ENCODE results near the gene TIMM50. TPM values are rescaled to one million over a fixed set of nuclear protein-coding genes. Genes with fewer than 3 reads are reported as not detected.

The TIMM50 gene
- total and polyA plus RNA-seq, 2 of the 13 experiments (the other 11 are each of a cell fraction or from before 2014, with no cell fraction given): 91.1 to 92.5 TPM

GRCh38 chr19:39467941-39468340 lies 12.7 kb upstream of the TIMM50 start (continued):
- TF ChIP-seq CTCF (CRISPR knock-in tag; IDR thresholded peaks at IDR 0.05) (no peak), FOXM1 (CRISPR knock-in tag; IDR thresholded peaks at IDR 0.05) (no peak), MXD3 (CRISPR knock-in tag; IDR thresholded peaks at IDR 0.05) (no peak), ZNF33A (CRISPR knock-in tag; IDR thresholded peaks at IDR 0.05; ENCODE audit: borderline replicate concordance) (no peak), PHB2 (IDR thresholded peaks at IDR 0.05; ENCODE audit: partially characterized antibody) (no peak)

- Histone ChIP-seq H2AFZ (ENCODE audit: low read length) (no peak overlapping the region), H3K36me3 (replicated peaks in 1 of 2; ENCODE audit: control insufficient read depth in 1 of 2, insufficient read depth in 2 of 2, low read length in 2 of 2) (peaks cover 58 to 96% of the 10 kb centered on the region in 2 experiments), H4K20me1 (ENCODE audit: insufficient read depth, low read length) (no peaks in the 10 kb centered on the region), H3K27me3 (ENCODE audit: control insufficient read depth in 1 of 2, insufficient read depth in 2 of 2, low read length in 2 of 2) (no peaks in the 10 kb centered on the region), H3K4me3 (replicated peaks in 1 of 3; ENCODE audit: insufficient read depth in 1 of 3, low read depth in 2 of 3, low read length in 3 of 3) (no peak overlapping the region), H3K9me3 (ENCODE audit: low read length) (no peaks in the 10 kb centered on the region), H3K27ac (ENCODE audit: extremely low read length, insufficient read depth, low read length) (no peak overlapping the region), H3K4me1 (ENCODE audit: insufficient read depth, low read length) (no peaks in the 10 kb centered on the region), H3K4me2 (ENCODE audit: low read depth, low read length) (no peak overlapping the region), H3K9ac (ENCODE audit: insufficient read depth, low read depth, low read length) (no peak overlapping the region), H3K79me2 (ENCODE audit: insufficient read depth, low read length) (no peaks in the 10 kb centered on the region)
- in situ Hi-C loops (cut with HindIII; ENCODE audit: extremely low pct_ligation_motif_present, low pct_unique_long_range_greater_than_20kb) (no loop called here), intact Hi-C loops (cut with micrococcal nuclease; ENCODE audit: unreplicated experiment) (no loop called here)
- WGBS (ENCODE audit: low lambda C conversion rate): 98% methylated on average over 5 of the region's 11 CpGs
- ATAC-seq (no peak), FAIRE-seq (no peak), DNase-seq (ENCODE audit: low spot score) (no peak)
- ChIA-PET POLR2A (no interaction called here), CTCF (ENCODE audit: low intra/inter-chr PET ratio, low total read pairs) (no interaction called here)
- BruUV-seq (replicated peaks): no TSS peak
- no peak for TF ChIP-seq NFIB (CRISPR knock-in tag; IDR thresholded peaks at IDR 0.05; ENCODE audit: borderline replicate concordance)
- no peak for TF ChIP-seq ATRX (CRISPR knock-in tag; IDR thresholded peaks at IDR 0.05; ENCODE audit: borderline replicate concordance)
- TF ChIP-seq IRF9 (CRISPR knock-in tag; IDR thresholded peaks at IDR 0.05; ENCODE audit: borderline replicate concordance): no peak
- TF ChIP-seq USF2 (IDR thresholded peaks at IDR 0.05; ENCODE audit: low read depth, low read length): no peak
- TF ChIP-seq USF2 (CRISPR knock-in tag; IDR thresholded peaks at IDR 0.05; ENCODE audit: borderline replicate concordance): no peak
- no peak for TF ChIP-seq FOXO1 (CRISPR knock-in tag; IDR thresholded peaks at IDR 0.05)
- no peak for TF ChIP-seq ZMYM2 (CRISPR knock-in tag; IDR thresholded peaks at IDR 0.05)
- no peak for TF ChIP-seq SP140L (CRISPR knock-in tag; IDR thresholded peaks at IDR 0.05; ENCODE audit: borderline replicate concordance)
- no peak for TF ChIP-seq MTA3 (CRISPR knock-in tag; IDR thresholded peaks at IDR 0.05)
- TF ChIP-seq ZNF562 (CRISPR knock-in tag; IDR thresholded peaks at IDR 0.05; ENCODE audit: borderline replicate concordance): no peak
- no peak for TF ChIP-seq DMAP1 (CRISPR knock-in tag; IDR thresholded peaks at IDR 0.05)
- no peak for TF ChIP-seq TRAFD1 (CRISPR knock-in tag; IDR thresholded peaks at IDR 0.05; ENCODE audit: borderline replicate concordance)
- no peak for TF ChIP-seq MXD4 (CRISPR knock-in tag; IDR thresholded peaks at IDR 0.05)
Measured at GRCh38 chr19:39469036-39469435, 11.6 kb upstream of the TIMM50 start.

Data from HepG2 (cell line).